Esophagus squamous epithelium (tissue), 5 donors: ENCODE measurements around the gene NET1. TPM values are rescaled to one million over a fixed set of nuclear protein-coding genes. Genes with fewer than 3 reads are reported as not detected.

Source experiments
- DNase-seq: peaks from one replicate; lab custom pipeline; 2025; lab: John Stamatoyannopoulos, UW
- H3K27ac ChIP-seq, 4 donors: fragments of 200-600 bp; sonication (generic); one replicate each; pipeline ENCODE4 v1.5.1; 2016 to 2019; ENCODE audit warnings: mild to moderate bottlenecking in 1 of 4
- H3K27me3 ChIP-seq, 4 donors: fragments of 200-600 bp; sonication (generic); 1 replicate in 3 of 4; 2 replicates in 1 of 4; pipeline versions ENCODE4 v1.5.1 to v1.6.0; 2017 to 2021; ENCODE audit warnings: antibody characterized with exemption in 1 of 4
- H3K36me3 ChIP-seq, 3 donors: fragments of 200-600 bp; sonication (generic); one replicate each; pipeline ENCODE4 v1.5.1; 2016 to 2019
- H3K4me1 ChIP-seq, 3 donors: fragments of 200-600 bp; sonication (generic); one replicate each; pipeline ENCODE4 v1.5.1; 2017 to 2019
- H3K4me3 ChIP-seq, 4 donors: fragments of 200-600 bp; sonication (generic); 1 replicate in 3 of 4; 2 replicates in 1 of 4; pipeline ENCODE4 v1.5.1; 2016 to 2019; ENCODE audit warnings: mild to moderate bottlenecking in 2 of 4, moderate library complexity in 1 of 4
- H3K9me3 ChIP-seq, 3 donors: fragments of 200-600 bp; sonication (generic); one replicate each; pipeline ENCODE4 v1.5.1; 2016 to 2019
- POLR2A ChIP-seq, 4 donors: fragments of 450-650 bp; IDR thresholded peaks; one replicate each; pipeline ENCODE4 v1.6.1; 2017; ENCODE audit warnings: antibody characterized with exemption in 4 of 4, mild to moderate bottlenecking in 4 of 4, moderate library complexity in 3 of 4
- WGBS, 2 donors: methylation state at CpG; one replicate each; pipeline ENCODE4 v1.1.5; 2018; 5-methylcytosine and 5-hydroxymethylcytosine counted together
- intact Hi-C: fragments of 100-400 bp; cut with DNase I; formaldehyde crosslinking; loops from one replicate; pipeline ENCODE4 v1.15.0; 2022
- total RNA-seq, 4 donors: library from RNA; depleted of rRNA; stranded (reverse); fragments of >200 nt; gene quantifications; one replicate each; pipeline ENCODE4 v1.1.0, GENCODE V29; 2016
- TF ChIP-seq, protein P1 (sequence below), 6 experiments: fragments of 450-650 bp in 4 of 6; fragments of 200-600 bp in 2 of 6; sonication (generic) in 2 of 6; IDR thresholded peaks; one replicate each; pipeline ENCODE4 v1.5.1; 2016 to 2019; ENCODE audit warnings: antibody characterized with exemption in 6 of 6, mild to moderate bottlenecking in 4 of 6, moderate library complexity in 4 of 6
- donor health status: DM: yes; HTN: yes; CAD: no.

NET1 gene
- total RNA-seq, 4 donors from 2014 or later = 77.8 to 170 (median 107) TPM

DNA sequence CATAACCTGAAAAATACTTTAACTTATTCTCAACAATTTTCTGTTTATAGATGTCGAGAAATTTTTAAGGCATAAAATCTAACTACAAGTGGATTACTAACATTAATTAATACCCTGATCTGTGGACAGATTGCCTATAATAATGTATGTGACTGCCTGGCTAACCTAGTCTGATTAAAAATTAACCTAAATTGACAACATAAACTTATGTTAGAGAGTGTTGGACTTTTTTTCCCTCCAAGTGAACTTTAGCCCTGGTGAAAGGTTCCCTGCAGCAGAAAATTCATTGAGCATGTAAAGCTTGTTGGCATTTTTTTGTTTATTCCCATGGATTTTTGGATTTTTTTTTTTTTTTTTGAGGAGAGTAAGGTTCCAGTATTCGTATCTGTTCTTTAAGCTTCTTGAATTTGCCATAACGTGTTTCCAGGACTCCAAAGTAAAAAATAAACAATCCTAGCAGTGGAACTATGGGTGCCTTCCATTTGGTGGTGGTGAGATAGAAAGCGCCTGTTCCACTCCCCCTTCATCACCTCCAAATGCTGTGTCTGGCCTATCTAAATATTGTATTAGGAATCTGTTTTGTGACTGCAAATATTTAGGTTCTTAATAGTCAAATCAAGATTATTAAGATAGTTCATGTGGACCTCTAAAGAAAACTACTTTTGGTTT is 36.1 kb downstream of the NET1 start:
- H3K4me3 ChIP-seq = peak overlapping the region; percentile 49 to 74 (median 59)
- no peak for DNase-seq
- WGBS, 2 donors = 22 to 25% methylated on average over 4 of the region's 4 CpGs
- H3K9me3 ChIP-seq = no peaks in the 10 kb centered on the region
- H3K4me1 ChIP-seq = peaks cover 0 to 47% (median 4%) of the 10 kb centered on the region in 3 donors
- peaks cover 0 to 19% (median under 1%) of the 10 kb centered on the region in 3 donors for H3K36me3 ChIP-seq
- TF ChIP-seq, protein P1, sequence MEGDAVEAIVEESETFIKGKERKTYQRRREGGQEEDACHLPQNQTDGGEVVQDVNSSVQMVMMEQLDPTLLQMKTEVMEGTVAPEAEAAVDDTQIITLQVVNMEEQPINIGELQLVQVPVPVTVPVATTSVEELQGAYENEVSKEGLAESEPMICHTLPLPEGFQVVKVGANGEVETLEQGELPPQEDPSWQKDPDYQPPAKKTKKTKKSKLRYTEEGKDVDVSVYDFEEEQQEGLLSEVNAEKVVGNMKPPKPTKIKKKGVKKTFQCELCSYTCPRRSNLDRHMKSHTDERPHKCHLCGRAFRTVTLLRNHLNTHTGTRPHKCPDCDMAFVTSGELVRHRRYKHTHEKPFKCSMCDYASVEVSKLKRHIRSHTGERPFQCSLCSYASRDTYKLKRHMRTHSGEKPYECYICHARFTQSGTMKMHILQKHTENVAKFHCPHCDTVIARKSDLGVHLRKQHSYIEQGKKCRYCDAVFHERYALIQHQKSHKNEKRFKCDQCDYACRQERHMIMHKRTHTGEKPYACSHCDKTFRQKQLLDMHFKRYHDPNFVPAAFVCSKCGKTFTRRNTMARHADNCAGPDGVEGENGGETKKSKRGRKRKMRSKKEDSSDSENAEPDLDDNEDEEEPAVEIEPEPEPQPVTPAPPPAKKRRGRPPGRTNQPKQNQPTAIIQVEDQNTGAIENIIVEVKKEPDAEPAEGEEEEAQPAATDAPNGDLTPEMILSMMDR (IDR thresholded peaks at IDR 0.05) = no peak
- TF ChIP-seq POLR2A (IDR thresholded peaks at IDR 0.05) = no peak
- H3K27me3 ChIP-seq = no peaks in the 10 kb centered on the region
- peak overlapping the region; percentile 76 to 90 (median 84) for H3K27ac ChIP-seq
- intact Hi-C loops = no loop called here

DNA sequence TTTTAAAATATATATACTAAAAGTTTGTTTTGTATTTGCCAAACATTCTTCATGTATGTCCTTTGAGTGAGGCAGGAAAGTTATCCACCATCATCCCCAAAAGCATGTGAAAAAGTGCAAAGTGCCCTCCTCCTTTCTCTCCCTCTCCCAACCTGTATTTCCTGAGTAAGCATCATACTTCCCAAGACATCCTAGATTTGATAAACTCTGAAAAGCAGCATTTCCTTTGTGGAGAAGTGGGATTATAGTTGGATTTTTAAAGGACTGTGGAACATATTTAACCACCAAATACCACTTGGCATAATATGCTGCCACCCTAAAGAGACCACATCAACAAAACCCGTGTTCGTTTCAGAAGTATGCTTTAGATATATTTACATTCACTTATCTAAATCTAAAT is 36.9 kb downstream of the NET1 start:
- Histone ChIP-seq H3K36me3 (peaks cover 2 to 27% (median 6%) of the 10 kb centered on the region in 3 donors), H3K27me3 (no peaks in the 10 kb centered on the region), H3K9me3 (no peaks in the 10 kb centered on the region), H3K27ac (peak overlapping the region; percentile 62 to 90 (median 84)), H3K4me3 (peak overlapping the region; percentile 49 to 74 (median 59)), H3K4me1 (peaks cover 0 to 47% (median 4%) of the 10 kb centered on the region in 3 donors)
- DNase-seq = no peak
- intact Hi-C loops = no loop called here
- 20 to 50% methylated on average over 2 of the region's 2 CpGs for WGBS, 2 donors
- no peak for TF ChIP-seq POLR2A (IDR thresholded peaks at IDR 0.05)
- TF ChIP-seq, protein P1 (IDR thresholded peaks at IDR 0.05) = no peak

DNA sequence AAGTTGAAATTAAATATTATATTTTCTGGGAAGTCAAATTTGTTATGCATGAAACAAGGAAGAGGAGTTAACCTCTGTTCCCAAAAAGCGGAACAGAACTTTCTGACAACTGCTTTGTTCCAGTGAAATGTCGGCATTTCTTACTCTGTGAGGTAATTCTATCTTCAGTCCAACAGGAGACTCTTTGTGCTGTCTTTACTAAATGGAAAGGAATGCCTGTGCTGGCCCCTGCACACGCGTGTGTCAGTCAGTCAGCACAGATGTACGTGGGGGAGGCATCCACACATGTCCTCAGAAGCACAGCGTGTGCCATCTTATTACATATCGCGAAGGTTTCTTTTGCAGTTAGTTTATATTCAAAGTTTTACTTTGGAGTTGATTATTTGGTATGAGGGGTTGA is 37.5 kb downstream of the NET1 start:
- peaks cover 6 to 33% (median 8%) of the 10 kb centered on the region in 3 donors for H3K36me3 ChIP-seq
- DNase-seq = no peak
- no peaks in the 10 kb centered on the region for H3K27me3 ChIP-seq
- WGBS, 2 donors = 24 to 38% methylated on average over 8 of the region's 8 CpGs
- H3K4me3 ChIP-seq = peak overlapping the region; percentile 49 to 74 (median 59)
- no peaks in the 10 kb centered on the region for H3K9me3 ChIP-seq
- TF ChIP-seq POLR2A (IDR thresholded peaks at IDR 0.05) = no peak
- TF ChIP-seq, protein P1 (IDR thresholded peaks at IDR 0.05) = peak in 2 of 6 experiments; percentile 22 to 37
- peak overlapping the region; percentile 38 to 90 (median 84) for H3K27ac ChIP-seq
- H3K4me1 ChIP-seq = peaks cover 0 to 47% (median 4%) of the 10 kb centered on the region in 3 donors
- intact Hi-C loops = no loop called here

DNA sequence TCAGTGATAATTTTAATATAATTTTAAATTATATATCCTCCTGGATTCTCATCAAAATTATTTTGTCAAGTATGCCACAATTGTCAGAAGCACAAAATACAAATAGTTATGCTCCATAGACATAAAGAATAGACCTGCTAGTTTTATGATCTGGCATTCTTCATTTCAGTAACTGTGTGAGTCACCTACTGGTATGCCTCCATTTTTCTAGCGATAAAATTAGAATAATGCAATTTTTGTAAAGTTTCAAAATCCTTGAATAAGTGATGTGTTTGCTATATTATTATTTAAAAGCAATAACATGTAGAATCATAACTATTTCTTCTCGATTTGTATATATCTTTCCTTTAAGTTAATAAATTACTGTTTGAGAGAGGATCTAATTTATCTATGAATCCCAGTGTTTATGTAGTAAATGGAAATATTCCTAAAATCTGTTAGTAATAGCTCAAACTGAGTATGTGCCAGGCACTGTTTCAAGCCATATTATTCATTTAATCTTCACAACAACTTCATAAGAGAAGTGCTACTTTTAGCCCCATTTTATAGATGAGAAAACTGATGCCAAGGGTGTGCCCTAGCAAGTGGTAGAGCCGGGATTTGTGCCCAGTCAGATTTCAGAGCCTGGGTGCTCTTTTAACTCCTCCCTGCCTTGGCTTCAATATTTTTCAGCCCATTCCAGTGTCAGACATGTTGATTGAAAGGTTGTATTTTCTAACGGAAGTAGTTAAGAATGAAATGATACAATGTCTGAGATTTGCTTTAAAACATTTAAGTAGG is 38.4 kb downstream of the NET1 start:
- Histone ChIP-seq H3K4me1 (peaks cover 0 to 37% (median 3%) of the 10 kb centered on the region in 3 donors), H3K27ac (peak overlapping the region in 2 of 4 donors; percentile 87 to 90), H3K9me3 (no peaks in the 10 kb centered on the region), H3K27me3 (no peaks in the 10 kb centered on the region), H3K36me3 (peaks cover 6 to 43% (median 15%) of the 10 kb centered on the region in 3 donors), H3K4me3 (peak overlapping the region in 2 of 4 donors; percentile 42 to 57)
- 48 to 57% methylated on average over 4 of the region's 4 CpGs for WGBS, 2 donors
- intact Hi-C loops = no loop called here
- no peak for TF ChIP-seq POLR2A (IDR thresholded peaks at IDR 0.05)
- TF ChIP-seq, protein P1 (IDR thresholded peaks at IDR 0.05) = no peak
- DNase-seq = no peak
